HepG2 (cell line): ENCODE data around the gene MYO19. TPM values are rescaled to one million over a fixed set of nuclear protein-coding genes. Genes with fewer than 3 reads are reported as not detected.
A peak's percentile ranks its signal among the peaks of the same experiment; 100 is the strongest.

Experiments used
- ATAC-seq: fragments of 200-7000 bp; cut with Tn5 transposase; 3 replicates; pipeline ENCODE4 v1.9.1; 2020; ENCODE audit warnings: mild to moderate bottlenecking, moderate library complexity
- BruUV-seq: library from RNA; stranded (reverse); fragments of 400-500 nt; replicated peaks from 2 replicates; lab custom pipeline; 2021; lab: Mats Ljungman, UMichigan
- CTCF ChIA-PET: fragments of 300-600 bp; formaldehyde crosslinking; extraction: SDS; loops from one replicate; lab custom pipeline; 2021; ENCODE audit warnings: low total read pairs, inconsistent platforms, low intra/inter-chr PET ratio; lab: Yijun Ruan, JAX
- POLR2A ChIA-PET: fragments of 350-600 bp; sonication (Branson Sonifier 250); formaldehyde crosslinking; loops from one replicate; lab custom pipeline; 2020; ENCODE audit warnings: antibody characterized with exemption, inconsistent platforms; lab: Yijun Ruan, JAX
- DNase-seq: peaks from one replicate; pipeline ENCODE4 v3.0.0-alpha.2; 2015; ENCODE audit warnings: low spot score
- FAIRE-seq: peaks from 3 replicates; lab custom pipeline; 2011; peaks lifted over from hg19 to GRCh38; lab: Jason Lieb, UNC
- H2AFZ ChIP-seq: one replicate; pipeline ENCODE4 v1.6.1; 2011; ENCODE audit warnings: low read length, inconsistent platforms
- H3K27ac ChIP-seq: fragments of 300-600 bp; 3 replicates; pipeline ENCODE4 v1.8.0; 2011; ENCODE audit warnings: mixed run types, mild to moderate bottlenecking, mixed read lengths, low read length, inconsistent platforms; ENCODE audit not compliant: insufficient read depth; ENCODE audit errors: extremely low read length
- H3K27me3 ChIP-seq, 2 experiments: fragments of 200-600 bp in 1 of 2; 2 replicates in 1 of 2; 3 replicates in 1 of 2; pipeline versions ENCODE4 v1.6.0 to v1.8.0; 2011; ENCODE audit warnings: low read length in 2 of 2, mild to moderate bottlenecking in 2 of 2, moderate library complexity in 2 of 2, inconsistent platforms in 1 of 2; ENCODE audit not compliant: insufficient read depth in 2 of 2, control insufficient read depth in 1 of 2
- H3K36me3 ChIP-seq, 2 experiments: fragments of 200-600 bp in 1 of 2; replicated peaks in 1 of 2; 2 replicates in 1 of 2; 3 replicates in 1 of 2; pipeline versions ENCODE4 v1.5.1 to v1.8.0; 2011; ENCODE audit warnings: low read length in 2 of 2, inconsistent platforms in 1 of 2; ENCODE audit not compliant: insufficient read depth in 2 of 2, control insufficient read depth in 1 of 2
- H3K4me1 ChIP-seq: 2 replicates; pipeline ENCODE4 v1.5.1; 2012; ENCODE audit warnings: low read length, inconsistent platforms; ENCODE audit not compliant: insufficient read depth
- H3K4me2 ChIP-seq: 2 replicates; pipeline ENCODE4 v1.6.0; 2011; ENCODE audit warnings: low read depth, low read length, inconsistent platforms
- H3K4me3 ChIP-seq, 3 experiments: fragments of 200-600 bp in 1 of 3; sonication (generic), shearing (Covaris generic) in 1 of 3; replicated peaks in 1 of 3; 2 replicates each; pipeline ENCODE4 v1.5.1; 2011 to 2016; ENCODE audit warnings: low read length in 3 of 3, inconsistent platforms in 2 of 3, low read depth in 2 of 3, mild to moderate bottlenecking in 2 of 3, control low read depth in 1 of 3, mixed read lengths in 1 of 3; ENCODE audit not compliant: insufficient read depth in 1 of 3
- H3K79me2 ChIP-seq: one replicate; pipeline ENCODE4 v1.6.1; 2011; ENCODE audit warnings: low read length, inconsistent platforms; ENCODE audit not compliant: insufficient read depth
- H3K9ac ChIP-seq: 2 replicates; pipeline ENCODE4 v1.6.0; 2011; ENCODE audit warnings: mild to moderate bottlenecking, low read depth, low read length, inconsistent platforms; ENCODE audit not compliant: insufficient read depth
- H3K9me3 ChIP-seq: 2 replicates; pipeline ENCODE4 v1.5.1; 2012; ENCODE audit warnings: mild to moderate bottlenecking, low read length
- H4K20me1 ChIP-seq: 2 replicates; pipeline ENCODE4 v1.6.0; 2011; ENCODE audit warnings: inconsistent platforms, mild to moderate bottlenecking, low read length, moderate library complexity; ENCODE audit not compliant: insufficient read depth
- ARID2 ChIP-seq: sonication (generic); formaldehyde crosslinking; IDR thresholded peaks from 2 replicates; pipeline ENCODE4 v1.8.1; 2022; ENCODE audit warnings: mild to moderate bottlenecking, missing genetic modification reagents, borderline replicate concordance
- ATF6 ChIP-seq: sonication (generic); formaldehyde crosslinking; conservative IDR thresholded peaks from 2 replicates; pipeline ENCODE4 v1.4.0; 2020; ENCODE audit warnings: missing genetic modification reagents
- FOXO1 ChIP-seq: sonication (generic); formaldehyde crosslinking; IDR thresholded peaks from 2 replicates; pipeline ENCODE4 v1.4.0; 2020; ENCODE audit warnings: missing genetic modification reagents
- MEIS1 ChIP-seq: sonication (generic); formaldehyde crosslinking; IDR thresholded peaks from 2 replicates; pipeline ENCODE4 v1.9.0; 2021; ENCODE audit warnings: mild to moderate bottlenecking, missing genetic modification reagents, moderate library complexity, borderline replicate concordance
- NAIF1 ChIP-seq: sonication (generic); formaldehyde crosslinking; IDR thresholded peaks from 2 replicates; pipeline ENCODE4 v1.5.0; 2020; ENCODE audit warnings: mild to moderate bottlenecking, missing genetic modification reagents, borderline replicate concordance
- NR2F6 ChIP-seq, 2 experiments: IDR thresholded peaks; 2 replicates each; pipeline ENCODE4 v1.6.1; 2016; ENCODE audit warnings: antibody characterized with exemption in 1 of 2, mild to moderate bottlenecking in 1 of 2
- SAP130 ChIP-seq: IDR thresholded peaks from 2 replicates; pipeline ENCODE4 v1.6.1; 2016; ENCODE audit warnings: low read depth
- TOE1 ChIP-seq: sonication (generic); formaldehyde crosslinking; IDR thresholded peaks from 2 replicates; pipeline ENCODE4 v1.4.0; 2020; ENCODE audit warnings: mild to moderate bottlenecking, missing genetic modification reagents
- ZFX ChIP-seq: sonication (generic); formaldehyde crosslinking; IDR thresholded peaks from 2 replicates; pipeline ENCODE4 v1.4.0; 2020; ENCODE audit warnings: mild to moderate bottlenecking, low read depth, missing genetic modification reagents, moderate library complexity
- ZNF605 ChIP-seq: sonication (generic); formaldehyde crosslinking; IDR thresholded peaks from 2 replicates; pipeline ENCODE4 v1.8.0; 2022; ENCODE audit warnings: mild to moderate bottlenecking, missing genetic modification reagents
- ZNF607 ChIP-seq: sonication (generic); formaldehyde crosslinking; IDR thresholded peaks from 2 replicates; pipeline ENCODE4 v1.5.1; 2020; ENCODE audit warnings: missing genetic modification reagents, mild to moderate bottlenecking, borderline replicate concordance
- ZNF710 ChIP-seq: sonication (generic); formaldehyde crosslinking; IDR thresholded peaks from 2 replicates; pipeline ENCODE4 v1.5.0; 2020; ENCODE audit warnings: mild to moderate bottlenecking, missing genetic modification reagents, borderline replicate concordance
- ZNF891 ChIP-seq: sonication (generic); formaldehyde crosslinking; IDR thresholded peaks from 2 replicates; pipeline ENCODE4 v1.5.0; 2020; ENCODE audit warnings: mild to moderate bottlenecking, missing genetic modification reagents
- WGBS: methylation state at CpG from one replicate; pipeline ENCODE4 v1.1.6; 2017; ENCODE audit warnings: low lambda C conversion rate; 5-methylcytosine and 5-hydroxymethylcytosine counted together
- in situ Hi-C: cut with HindIII; loops from 2 replicates; pipeline ENCODE4 v1.10.0; 2017; ENCODE audit warnings: low pct_unique_long_range_greater_than_20kb; ENCODE audit not compliant: extremely low pct_ligation_motif_present
- intact Hi-C: fragments of 100-400 bp; cut with micrococcal nuclease; formaldehyde crosslinking; loops from one replicate; pipeline ENCODE4 v1.10.0; 2022; ENCODE audit not compliant: unreplicated experiment
- polyA plus RNA-seq, 8 experiments: library from polyadenylated mRNA; depleted of rRNA in 3 of 8; stranded (reverse) in 7 of 8; unstranded in 1 of 8; fragments of >200 nt; fragmentation: Illumina TruSeq in 4 of 8; extraction: Trizol in 4 of 8; gene quantifications; 2 replicates each; pipeline versions ENCODE4 v1.2.1 to v1.2.3, GENCODE V29; 2011 to 2016; ENCODE audit warnings: low read depth in 4 of 8, missing spikeins in 1 of 8, mixed read lengths in 1 of 8; ENCODE audit not compliant: insufficient read depth in 1 of 8
- total RNA-seq, 5 experiments: library from RNA; depleted of rRNA; stranded (reverse); fragments of >200 nt; fragmentation: Illumina TruSeq; extraction: Trizol; gene quantifications; 2 replicates each; pipeline ENCODE4 v1.2.3, GENCODE V29; 2016; ENCODE audit warnings: low read depth in 1 of 5
- TF ChIP-seq, protein P1 (sequence below): IDR thresholded peaks from 2 replicates; pipeline ENCODE4 v1.6.1; 2012; ENCODE audit warnings: low read depth, low read length, improper control_type of control experiment
- TF ChIP-seq, protein P2 (sequence below): sonication (generic); formaldehyde crosslinking; IDR thresholded peaks from 2 replicates; pipeline ENCODE4 v1.4.0; 2020; ENCODE audit warnings: missing genetic modification reagents

Gene MYO19
- total and polyA plus RNA-seq, 2 of the 13 experiments (the other 11 are each of a cell fraction or from before 2014, with no cell fraction given), result 75.7 to 82.3 TPM

DNA sequence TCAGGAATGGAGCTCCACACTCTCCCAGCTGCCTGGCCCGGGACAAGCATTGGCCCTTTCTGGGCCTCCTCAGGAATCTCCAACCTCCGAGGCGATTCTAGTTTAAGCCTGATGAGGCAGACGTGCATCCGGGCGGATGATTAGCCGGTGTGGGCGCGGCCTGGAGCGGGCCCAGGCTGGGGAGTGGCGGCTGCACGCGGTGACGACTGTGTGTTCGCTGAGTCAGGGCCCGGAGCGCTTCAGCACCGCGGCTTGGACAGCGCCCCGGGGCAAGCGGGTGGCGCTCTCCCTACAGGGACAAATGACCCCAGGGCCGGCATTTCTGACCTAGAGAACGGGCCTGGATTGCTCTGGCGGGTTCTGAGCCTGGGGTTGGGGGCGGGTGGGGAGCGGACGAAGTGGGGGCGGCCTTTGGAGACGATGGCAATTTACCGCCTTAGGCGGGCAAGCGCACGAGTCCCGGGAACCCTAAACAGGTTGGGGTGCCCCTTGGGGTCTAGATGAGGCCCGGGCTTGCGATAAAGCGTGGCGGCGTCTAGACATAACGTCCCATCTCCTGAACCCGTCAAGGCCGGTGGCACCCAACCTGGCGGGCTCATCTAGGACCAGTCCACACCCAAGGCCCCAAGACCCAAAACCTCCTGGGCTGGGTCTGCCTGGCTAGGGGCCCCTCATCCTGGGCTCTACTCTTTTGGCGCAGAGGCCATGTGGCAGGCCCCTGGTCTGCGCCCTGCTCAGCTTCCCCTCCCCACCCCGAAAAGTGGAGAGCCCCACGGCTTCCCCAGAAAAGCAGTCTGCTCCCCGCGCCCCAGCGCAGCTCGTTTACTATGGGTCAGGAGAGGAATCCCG, 70.5 kb downstream of the MYO19 start:
- peak; percentile 95 for ATAC-seq
- WGBS, result 63% methylated on average over 4 of the region's 54 CpGs
- H4K20me1 ChIP-seq, result 0 out of 2 replicates have a peak, but pooled peaks cover 3% of the 10 kb centered on the region
- H3K4me3 ChIP-seq, result no peak overlapping the region
- H3K79me2 ChIP-seq, result no peaks in the 10 kb centered on the region
- no peaks in the 10 kb centered on the region for H3K4me1 ChIP-seq
- POLR2A ChIA-PET, result no interaction called here
- no peaks in the 10 kb centered on the region for H3K36me3 ChIP-seq
- no TSS peak for BruUV-seq
- no peak overlapping the region for H3K9ac ChIP-seq
- no peak overlapping the region for H2AFZ ChIP-seq
- in situ Hi-C loops, result no loop called here
- peaks cover 2 to 26% of the 10 kb centered on the region in 2 experiments; a peak in 3 of 5 replicates for H3K27me3 ChIP-seq
- DNase-seq, result peak; percentile 45
- H3K27ac ChIP-seq, result no peak overlapping the region
- no peak overlapping the region for H3K4me2 ChIP-seq
- intact Hi-C loops, result no loop called here
- CTCF ChIA-PET, result no interaction called here
- H3K9me3 ChIP-seq, result no peaks in the 10 kb centered on the region
- no peak for FAIRE-seq
- TF ChIP-seq ZNF605 (CRISPR knock-in tag), result no peak
- no peak for TF ChIP-seq NAIF1 (CRISPR knock-in tag)
- TF ChIP-seq, protein P1, sequence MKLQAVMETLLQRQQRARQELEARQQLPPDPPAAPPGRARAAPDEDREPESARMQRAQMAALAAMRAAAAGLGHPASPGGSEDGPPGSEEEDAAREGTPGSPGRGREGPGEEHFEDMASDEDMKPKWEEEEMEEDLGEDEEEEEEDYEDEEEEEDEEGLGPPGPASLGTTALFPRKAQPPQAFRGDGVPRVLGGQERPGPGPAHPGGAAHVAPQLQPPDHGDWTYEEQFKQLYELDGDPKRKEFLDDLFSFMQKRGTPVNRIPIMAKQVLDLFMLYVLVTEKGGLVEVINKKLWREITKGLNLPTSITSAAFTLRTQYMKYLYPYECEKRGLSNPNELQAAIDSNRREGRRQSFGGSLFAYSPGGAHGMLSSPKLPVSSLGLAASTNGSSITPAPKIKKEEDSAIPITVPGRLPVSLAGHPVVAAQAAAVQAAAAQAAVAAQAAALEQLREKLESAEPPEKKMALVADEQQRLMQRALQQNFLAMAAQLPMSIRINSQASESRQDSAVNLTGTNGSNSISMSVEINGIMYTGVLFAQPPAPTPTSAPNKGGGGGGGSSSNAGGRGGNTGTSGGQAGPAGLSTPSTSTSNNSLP, result no peak
- no peak for TF ChIP-seq ZNF891 (CRISPR knock-in tag)
- TF ChIP-seq ATF6, result no peak
- 0 out of 2 replicates have a peak, but pooled peaks have one; percentile 63 for TF ChIP-seq ZNF607 (CRISPR knock-in tag)
- no peak for TF ChIP-seq ZFX (CRISPR knock-in tag)
- 0 out of 2 replicates have a peak, but pooled peaks have one; percentile 16 for TF ChIP-seq FOXO1
- TF ChIP-seq ARID2 (CRISPR knock-in tag), result no peak
- TF ChIP-seq ZNF710 (CRISPR knock-in tag), result no peak
- TF ChIP-seq NR2F6 (IDR thresholded peaks at IDR 0.05), result no peak
- TF ChIP-seq NR2F6 (CRISPR knock-in tag; IDR thresholded peaks at IDR 0.05), result peak; percentile 44; the same call in 1 of the 2 replicates
- no peak for TF ChIP-seq TOE1
- peak; percentile 67; the same call in 1 of the 2 replicates for TF ChIP-seq SAP130 (CRISPR knock-in tag)
- no peak for TF ChIP-seq MEIS1
- TF ChIP-seq, protein P2, sequence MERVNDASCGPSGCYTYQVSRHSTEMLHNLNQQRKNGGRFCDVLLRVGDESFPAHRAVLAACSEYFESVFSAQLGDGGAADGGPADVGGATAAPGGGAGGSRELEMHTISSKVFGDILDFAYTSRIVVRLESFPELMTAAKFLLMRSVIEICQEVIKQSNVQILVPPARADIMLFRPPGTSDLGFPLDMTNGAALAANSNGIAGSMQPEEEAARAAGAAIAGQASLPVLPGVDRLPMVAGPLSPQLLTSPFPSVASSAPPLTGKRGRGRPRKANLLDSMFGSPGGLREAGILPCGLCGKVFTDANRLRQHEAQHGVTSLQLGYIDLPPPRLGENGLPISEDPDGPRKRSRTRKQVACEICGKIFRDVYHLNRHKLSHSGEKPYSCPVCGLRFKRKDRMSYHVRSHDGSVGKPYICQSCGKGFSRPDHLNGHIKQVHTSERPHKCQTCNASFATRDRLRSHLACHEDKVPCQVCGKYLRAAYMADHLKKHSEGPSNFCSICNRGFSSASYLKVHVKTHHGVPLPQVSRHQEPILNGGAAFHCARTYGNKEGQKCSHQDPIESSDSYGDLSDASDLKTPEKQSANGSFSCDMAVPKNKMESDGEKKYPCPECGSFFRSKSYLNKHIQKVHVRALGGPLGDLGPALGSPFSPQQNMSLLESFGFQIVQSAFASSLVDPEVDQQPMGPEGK, result no peak
